Activated T-cell treated with anti-CD3 and anti-CD28 coated beads, Interleukin-2, amount 50 U/mL, for 72 hours (primary cell): Measurements from ENCODE around the gene DDX11. TPM values are rescaled to one million over a fixed set of nuclear protein-coding genes. Genes with fewer than 3 reads are reported as not detected.
"Not testable (repeated sequence)": the region's sequence is repeated elsewhere in the genome, so short reads cannot be mapped to it uniquely, and the experiment has no call there.

Experiments
- ATAC-seq, 2 donors: fragments of 150-1000 bp; cut with Tn5 transposase; replicated peaks in 1 of 2; 2 replicates each; pipeline ENCODE4 v1.10.0; 2021; ENCODE audit warnings: moderate library complexity in 2 of 2, mild to moderate bottlenecking in 1 of 2
- DNase-seq, 2 donors: peaks; one replicate each; pipeline ENCODE4 v3.0.0; 2021 to 2022; ENCODE audit warnings: mixed read lengths in 1 of 2
- H3K27ac Mint-ChIP-seq: one replicate; pipeline ENCODE4 v1.8.0; 2022; ENCODE audit warnings: mild to moderate bottlenecking, moderate library complexity, mixed read lengths
- H3K27me3 Mint-ChIP-seq: one replicate; pipeline ENCODE4 v1.8.0; 2022; ENCODE audit warnings: low read depth, mixed read lengths
- H3K36me3 Mint-ChIP-seq, 2 donors: one replicate each; pipeline ENCODE4 v1.8.0; 2022; ENCODE audit warnings: mixed read lengths in 2 of 2, mild to moderate bottlenecking in 1 of 2; ENCODE audit not compliant: insufficient read depth in 2 of 2
- H3K4me1 Mint-ChIP-seq: one replicate; pipeline ENCODE4 v1.8.0; 2022; ENCODE audit warnings: low read depth, mixed read lengths
- H3K4me3 Mint-ChIP-seq, 2 donors: one replicate each; pipeline ENCODE4 v1.8.0; 2022; ENCODE audit warnings: mild to moderate bottlenecking in 2 of 2, mixed read lengths in 2 of 2, moderate library complexity in 2 of 2
- H3K9me3 Mint-ChIP-seq, 2 donors: one replicate each; pipeline ENCODE4 v1.8.0; 2022; ENCODE audit warnings: mixed read lengths in 2 of 2
- total RNA-seq, 2 donors: library from RNA; stranded (reverse); gene quantifications; one replicate each; pipeline ENCODE4 v1.2.3, GENCODE V29; 2022

The DDX11 gene
- total RNA-seq, 2 donors from 2014 or later: 131 to 144 TPM

DNA sequence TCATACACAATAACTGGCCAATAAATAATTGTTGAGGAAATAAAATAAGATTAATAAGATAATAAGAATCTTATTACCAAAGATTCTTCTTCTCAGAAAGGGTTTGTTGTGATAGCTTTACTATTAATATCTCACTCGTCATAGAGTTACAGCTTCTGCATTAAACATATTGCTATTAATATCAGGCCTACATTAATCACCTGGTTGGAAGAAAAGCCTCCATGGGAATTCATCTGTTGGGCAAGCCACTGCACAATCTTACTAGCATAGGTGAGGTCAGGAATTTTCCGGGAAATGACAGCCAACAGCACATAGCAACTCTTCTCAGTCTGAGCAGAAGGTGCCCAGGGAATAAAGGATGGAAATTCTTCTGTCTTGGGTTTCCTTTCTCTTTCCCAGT lies 51.5 kb downstream of the DDX11 start:
- DNase-seq, H3K36me3 Mint-ChIP-seq, H3K9me3 Mint-ChIP-seq, H3K4me3 Mint-ChIP-seq, H3K4me1 Mint-ChIP-seq, H3K27ac Mint-ChIP-seq, H3K27me3 Mint-ChIP-seq, ATAC-seq: not testable (repeated sequence)

DNA sequence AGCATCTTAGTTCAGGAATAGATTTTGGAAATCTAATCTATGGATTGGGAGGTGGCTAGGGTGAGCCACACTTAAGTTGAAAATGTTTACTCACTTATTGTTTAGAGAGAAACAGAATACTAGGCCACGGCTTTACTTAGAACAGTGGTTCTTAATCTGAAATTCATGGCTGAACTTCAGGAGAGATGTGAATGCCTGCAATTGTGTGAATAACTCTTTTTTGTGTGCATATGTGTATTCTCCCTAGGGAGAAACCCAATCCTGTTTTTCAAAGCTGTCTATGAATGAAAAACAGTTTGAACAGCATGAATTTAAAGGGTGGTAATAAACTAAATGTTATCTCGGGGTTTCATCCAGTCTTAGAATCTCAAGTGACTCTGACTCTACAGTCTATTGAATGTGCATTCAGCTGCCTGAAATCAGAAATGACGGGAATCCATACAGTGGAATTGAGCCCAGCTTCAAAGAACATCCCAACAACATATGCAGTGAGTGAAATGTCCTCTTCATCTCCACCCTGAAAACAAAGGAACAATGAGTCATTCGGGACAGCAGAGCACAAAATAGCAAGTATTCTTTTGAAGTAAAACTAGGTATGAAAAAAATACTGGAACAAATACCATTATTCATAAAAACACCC lies 53.7 kb downstream of the DDX11 start:
- not testable (repeated sequence) for H3K36me3 Mint-ChIP-seq, DNase-seq, H3K27ac Mint-ChIP-seq, H3K4me1 Mint-ChIP-seq, ATAC-seq, H3K4me3 Mint-ChIP-seq, H3K9me3 Mint-ChIP-seq
- H3K27me3 Mint-ChIP-seq: peaks cover 17% of the 10 kb centered on the region

DNA sequence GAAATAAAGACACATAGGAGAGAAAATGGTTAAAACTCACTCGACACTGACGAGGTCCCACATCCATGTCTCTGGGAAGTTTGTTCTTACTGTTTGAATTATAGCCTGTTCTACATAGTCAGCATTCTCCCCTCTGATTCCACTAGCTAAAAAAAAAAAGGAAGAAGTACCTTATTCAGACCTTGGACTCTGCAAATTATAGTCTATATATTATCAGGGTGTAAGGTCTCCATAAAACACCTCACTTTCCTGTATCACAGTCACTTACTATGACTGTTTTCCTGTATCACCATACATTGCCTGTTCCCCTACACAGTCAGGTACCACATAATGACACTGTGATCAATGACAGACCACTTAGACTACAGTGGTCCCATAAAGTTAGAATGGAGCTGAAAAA lies 62.9 kb downstream of the DDX11 start:
- DNase-seq, H3K27me3 Mint-ChIP-seq, H3K9me3 Mint-ChIP-seq, ATAC-seq, H3K4me1 Mint-ChIP-seq, H3K27ac Mint-ChIP-seq, H3K36me3 Mint-ChIP-seq, H3K4me3 Mint-ChIP-seq: not testable (repeated sequence)

DNA sequence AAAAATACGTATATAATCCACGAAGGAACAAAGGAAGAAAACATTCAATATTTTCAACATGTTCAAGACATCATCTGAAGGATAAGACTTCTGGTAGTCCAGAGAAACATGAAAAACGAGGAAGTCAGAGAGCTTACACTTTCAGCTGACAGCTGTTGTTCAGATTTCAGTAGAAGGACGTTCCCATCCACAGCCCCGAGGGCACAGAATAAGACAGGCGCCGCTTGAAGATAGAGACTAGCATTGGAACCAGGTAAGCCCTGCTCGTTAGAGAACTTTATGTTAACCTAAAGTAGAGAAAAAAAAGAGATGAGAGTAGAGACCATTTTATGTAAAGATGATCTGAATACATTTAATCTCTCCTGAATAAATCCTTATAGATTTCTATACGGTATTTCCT lies 71.1 kb downstream of the DDX11 start:
- H3K4me3 Mint-ChIP-seq, H3K4me1 Mint-ChIP-seq, H3K9me3 Mint-ChIP-seq, H3K27me3 Mint-ChIP-seq, ATAC-seq, DNase-seq, H3K27ac Mint-ChIP-seq, H3K36me3 Mint-ChIP-seq: not testable (repeated sequence)

DNA sequence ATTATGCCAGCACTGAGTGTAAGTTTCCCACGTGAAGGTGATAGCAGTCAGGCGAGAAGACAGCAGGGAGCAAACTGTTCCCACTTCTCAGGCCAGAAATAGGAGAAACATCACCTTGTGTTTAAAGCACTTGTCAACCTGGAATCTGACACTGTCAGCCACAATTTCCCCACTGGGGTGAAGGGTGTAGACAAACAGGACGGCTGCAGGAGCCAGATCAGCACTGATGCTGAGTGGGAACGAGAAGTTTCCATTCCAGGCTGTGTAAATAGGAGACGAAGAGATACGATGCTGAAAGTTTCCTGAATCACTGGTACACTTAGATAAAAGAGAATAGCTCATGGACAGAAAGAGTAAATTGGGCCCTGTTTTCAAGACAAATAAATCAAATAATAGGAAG lies 71.6 kb downstream of the DDX11 start:
- not testable (repeated sequence) for H3K27me3 Mint-ChIP-seq, DNase-seq, H3K36me3 Mint-ChIP-seq, H3K4me1 Mint-ChIP-seq, H3K4me3 Mint-ChIP-seq, ATAC-seq, H3K27ac Mint-ChIP-seq, H3K9me3 Mint-ChIP-seq

DNA sequence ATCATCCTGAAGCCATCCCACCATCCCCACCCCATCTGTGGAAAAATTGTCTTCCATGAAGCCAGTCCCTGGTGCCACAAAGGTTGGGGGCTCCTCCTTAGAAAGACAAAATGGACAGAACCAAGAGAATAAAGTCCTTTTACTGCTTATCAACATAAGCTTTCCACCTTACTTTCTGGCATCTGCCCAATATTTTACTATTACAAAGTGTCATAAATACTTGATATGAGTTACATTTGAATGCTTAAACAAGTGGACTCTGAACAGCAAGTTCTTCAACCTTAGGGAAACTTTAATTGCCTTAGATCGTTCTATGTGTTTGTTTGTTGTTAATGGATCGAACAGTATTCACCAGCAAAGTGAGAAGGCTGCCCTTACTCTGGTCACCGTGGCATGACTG lies 73.8 kb downstream of the DDX11 start:
- not testable (repeated sequence) for ATAC-seq, H3K4me3 Mint-ChIP-seq, DNase-seq, H3K4me1 Mint-ChIP-seq, H3K9me3 Mint-ChIP-seq, H3K36me3 Mint-ChIP-seq, H3K27ac Mint-ChIP-seq, H3K27me3 Mint-ChIP-seq

DNA sequence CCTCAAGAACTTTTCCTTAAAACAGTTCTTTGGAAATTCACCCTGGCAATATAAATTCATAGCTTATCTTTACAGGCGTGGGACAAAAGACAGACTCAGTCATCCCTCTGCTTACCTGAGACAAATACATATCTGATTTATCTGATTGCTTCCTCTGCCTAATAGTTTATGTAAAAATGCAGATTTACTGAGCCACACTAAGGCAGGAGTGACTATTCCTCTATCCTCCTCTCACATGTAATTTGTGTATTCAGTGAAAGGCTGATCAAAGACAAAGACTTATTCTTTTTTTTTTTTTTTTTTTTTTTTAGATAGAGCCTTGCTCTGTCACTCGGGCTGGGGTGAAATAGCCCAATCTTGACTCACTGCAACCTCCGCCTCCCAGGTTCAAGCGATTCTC lies 77.1 kb downstream of the DDX11 start:
- not testable (repeated sequence) for H3K4me3 Mint-ChIP-seq, H3K4me1 Mint-ChIP-seq, H3K36me3 Mint-ChIP-seq, H3K9me3 Mint-ChIP-seq, ATAC-seq, DNase-seq, H3K27me3 Mint-ChIP-seq, H3K27ac Mint-ChIP-seq

Other genes with a start within 250 kb of the DDX11 start
- under 1 TPM; 0.07 to 0.28 TPM for gene TSPAN11, start 147.1 kb upstream of the DDX11 start, total RNA-seq